ENCODE measurements around the gene NME9.
A peak's percentile ranks its signal among the peaks of the same experiment; 100 is the strongest.

NME9 gene

GRCh38 chr3:138326866-138327595 lies 2.6 kb downstream of the NME9 start:
- TF ChIP-seq, protein P1, sequence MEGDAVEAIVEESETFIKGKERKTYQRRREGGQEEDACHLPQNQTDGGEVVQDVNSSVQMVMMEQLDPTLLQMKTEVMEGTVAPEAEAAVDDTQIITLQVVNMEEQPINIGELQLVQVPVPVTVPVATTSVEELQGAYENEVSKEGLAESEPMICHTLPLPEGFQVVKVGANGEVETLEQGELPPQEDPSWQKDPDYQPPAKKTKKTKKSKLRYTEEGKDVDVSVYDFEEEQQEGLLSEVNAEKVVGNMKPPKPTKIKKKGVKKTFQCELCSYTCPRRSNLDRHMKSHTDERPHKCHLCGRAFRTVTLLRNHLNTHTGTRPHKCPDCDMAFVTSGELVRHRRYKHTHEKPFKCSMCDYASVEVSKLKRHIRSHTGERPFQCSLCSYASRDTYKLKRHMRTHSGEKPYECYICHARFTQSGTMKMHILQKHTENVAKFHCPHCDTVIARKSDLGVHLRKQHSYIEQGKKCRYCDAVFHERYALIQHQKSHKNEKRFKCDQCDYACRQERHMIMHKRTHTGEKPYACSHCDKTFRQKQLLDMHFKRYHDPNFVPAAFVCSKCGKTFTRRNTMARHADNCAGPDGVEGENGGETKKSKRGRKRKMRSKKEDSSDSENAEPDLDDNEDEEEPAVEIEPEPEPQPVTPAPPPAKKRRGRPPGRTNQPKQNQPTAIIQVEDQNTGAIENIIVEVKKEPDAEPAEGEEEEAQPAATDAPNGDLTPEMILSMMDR (IDR thresholded peaks at IDR 0.05; ENCODE audit: insufficient read depth, low read depth, low read length, missing control alignments) = no peak
- DNase-seq (ENCODE audit: low read depth) = peak; percentile 57
- no peak overlapping the region for H3K4me3 ChIP-seq (ENCODE audit: low read length)

DNA sequence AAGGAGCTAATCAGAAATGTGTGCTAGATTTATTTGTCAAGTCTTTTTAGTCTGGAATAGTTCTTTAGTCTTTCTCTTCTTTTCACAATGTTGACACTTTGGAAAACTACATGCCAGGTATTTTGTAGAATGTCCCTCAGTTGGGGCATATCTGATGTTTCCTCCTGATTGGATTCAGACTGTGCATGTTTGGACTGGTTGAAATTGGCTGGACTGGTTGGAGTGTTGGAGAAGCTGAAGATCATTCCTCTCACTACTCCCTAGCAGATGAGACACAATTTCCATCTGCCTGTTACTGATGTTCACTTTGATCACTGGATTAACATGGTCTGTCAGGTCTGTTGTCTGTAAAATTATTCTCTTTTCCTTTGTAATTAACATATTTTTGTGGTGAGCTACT lies 3.7 kb downstream of the NME9 start:
- TF ChIP-seq, protein P1 (IDR thresholded peaks at IDR 0.05; ENCODE audit: insufficient read depth, low read depth, low read length, missing control alignments) = no peak
- no peak overlapping the region for H3K4me3 ChIP-seq (ENCODE audit: low read length)
- peak; percentile 73 for DNase-seq (ENCODE audit: low read depth)

DNA sequence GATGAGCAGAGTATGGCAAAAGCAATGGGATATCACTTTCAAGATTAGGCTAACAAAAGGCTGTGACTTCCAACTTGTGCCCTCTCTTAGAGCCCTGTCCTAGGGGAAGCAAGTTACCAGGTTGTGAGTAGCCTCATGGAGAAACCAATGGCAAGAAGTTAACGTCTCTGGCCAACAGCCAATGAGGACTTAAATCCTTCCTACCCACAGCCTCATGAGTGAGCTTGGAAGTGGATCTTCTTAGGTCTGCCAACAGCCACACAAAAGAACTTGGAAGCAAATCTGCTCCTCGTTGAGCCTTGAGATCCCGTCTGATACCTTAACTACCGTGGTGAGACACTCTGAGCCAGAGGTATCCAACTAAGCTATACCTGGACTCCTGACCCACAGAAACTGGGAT lies 5.7 kb downstream of the NME9 start:
- TF ChIP-seq, protein P1 (IDR thresholded peaks at IDR 0.05; ENCODE audit: insufficient read depth, low read depth, low read length, missing control alignments) = no peak
- no peak overlapping the region for H3K4me3 ChIP-seq (ENCODE audit: low read length)
- DNase-seq (ENCODE audit: low read depth) = no peak

GRCh38 chr3:138317687-138318086 lies 12.0 kb downstream of the NME9 start:
- H3K4me3 ChIP-seq (ENCODE audit: low read length) = no peak overlapping the region
- DNase-seq (ENCODE audit: low read depth) = no peak
- TF ChIP-seq, protein P1 (IDR thresholded peaks at IDR 0.05; ENCODE audit: insufficient read depth, low read depth, low read length, missing control alignments) = no peak

DNA sequence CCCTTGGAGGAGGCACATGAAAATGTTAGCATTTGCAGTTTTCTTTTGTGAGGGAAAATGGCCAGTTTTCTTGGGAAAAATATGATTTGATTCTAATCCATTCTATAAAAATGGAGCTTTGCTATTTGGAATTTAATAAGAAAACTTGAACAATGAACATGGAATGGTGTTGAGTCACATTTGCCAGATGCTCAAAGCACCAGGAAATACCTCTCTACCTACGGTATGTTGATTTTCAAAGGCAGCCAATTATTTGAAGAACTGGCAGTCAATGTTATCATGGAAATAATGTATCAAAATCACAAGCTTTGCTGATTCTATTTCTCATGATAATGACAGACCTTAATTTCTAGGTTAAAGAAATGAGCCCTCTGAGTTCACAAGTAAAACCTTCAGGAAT lies 14.9 kb downstream of the NME9 start:
- TF ChIP-seq, protein P1 (IDR thresholded peaks at IDR 0.05; ENCODE audit: insufficient read depth, low read depth, low read length, missing control alignments) = no peak
- peak; percentile 50 for DNase-seq (ENCODE audit: low read depth)
- no peak overlapping the region for H3K4me3 ChIP-seq (ENCODE audit: low read length)

- TF ChIP-seq, protein P1 (IDR thresholded peaks at IDR 0.05; ENCODE audit: insufficient read depth, low read depth, low read length, missing control alignments) = no peak
- no peak for DNase-seq (ENCODE audit: low read depth)
- H3K4me3 ChIP-seq (ENCODE audit: low read length) = no peak overlapping the region
Observed at GRCh38 chr3:138310494-138310893, 19.2 kb downstream of the NME9 start.

DNA sequence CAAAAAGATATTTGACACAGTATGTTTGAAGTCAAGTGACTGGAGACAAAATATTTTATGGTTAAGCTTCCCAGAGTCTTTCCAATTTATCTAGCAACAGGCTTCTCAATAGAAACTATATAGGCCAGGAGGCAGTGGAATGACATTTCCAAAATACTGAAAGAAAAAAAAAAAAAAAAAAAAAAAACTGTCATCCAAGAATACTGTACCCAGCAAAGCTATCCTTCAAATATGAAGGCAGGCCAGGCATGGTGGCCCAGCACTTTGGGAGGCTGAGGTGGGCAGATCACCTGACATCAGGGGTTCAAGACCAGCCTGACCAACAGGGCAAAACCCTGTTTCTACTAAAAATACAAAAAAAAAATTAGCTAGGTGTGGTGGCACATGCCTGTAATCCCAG lies 20.9 kb downstream of the NME9 start:
- no peak for DNase-seq (ENCODE audit: low read depth)
- H3K4me3 ChIP-seq (ENCODE audit: low read length) = no peak overlapping the region
- TF ChIP-seq, protein P1 (IDR thresholded peaks at IDR 0.05; ENCODE audit: insufficient read depth, low read depth, low read length, missing control alignments) = no peak

All from epithelial cell of esophagus (primary cell).